Bronchial epithelial cell (primary cell): ENCODE results near the gene FOXD1. TPM values are rescaled to one million over a fixed set of nuclear protein-coding genes. Genes with fewer than 3 reads are reported as not detected.
"Not testable (repeated sequence)": the region's sequence is repeated elsewhere in the genome, so short reads cannot be mapped to it uniquely, and the experiment has no call there.

ENCODE experiments used
- DNase-seq: peaks from one replicate; pipeline ENCODE4 v3.0.0-alpha.2; 2010; ENCODE audit warnings: low read depth
- FAIRE-seq: peaks from 2 replicates; lab custom pipeline; 2011; peaks lifted over from hg19 to GRCh38; lab: Jason Lieb, UNC
- H3K27me3 ChIP-seq: 2 replicates; pipeline ENCODE4 v1.5.1; 2011; ENCODE audit warnings: low read length; ENCODE audit not compliant: control insufficient read depth, insufficient read depth
- H3K36me3 ChIP-seq: 2 replicates; pipeline ENCODE4 v1.5.1; 2011; ENCODE audit warnings: low read length; ENCODE audit not compliant: control insufficient read depth, insufficient read depth
- H3K4me3 ChIP-seq: 2 replicates; pipeline ENCODE4 v1.5.1; 2011; ENCODE audit warnings: mild to moderate bottlenecking, low read depth, low read length, control low read depth
- total RNA-seq: library from RNA; depleted of rRNA; stranded (reverse); fragments of >200 nt; gene quantifications from 2 replicates; pipeline ENCODE4 v1.2.1, GENCODE V29; 2014
- TF ChIP-seq, protein P1 (sequence below): IDR thresholded peaks from 2 replicates; pipeline ENCODE4 v1.5.1; 2011; ENCODE audit warnings: mild to moderate bottlenecking, moderate library complexity, low read length, control low read depth, inconsistent platforms; ENCODE audit not compliant: insufficient read depth, severe bottlenecking

FOXD1 gene
- total RNA-seq, 1 donor from 2014 or later, result 3.4 TPM

DNA sequence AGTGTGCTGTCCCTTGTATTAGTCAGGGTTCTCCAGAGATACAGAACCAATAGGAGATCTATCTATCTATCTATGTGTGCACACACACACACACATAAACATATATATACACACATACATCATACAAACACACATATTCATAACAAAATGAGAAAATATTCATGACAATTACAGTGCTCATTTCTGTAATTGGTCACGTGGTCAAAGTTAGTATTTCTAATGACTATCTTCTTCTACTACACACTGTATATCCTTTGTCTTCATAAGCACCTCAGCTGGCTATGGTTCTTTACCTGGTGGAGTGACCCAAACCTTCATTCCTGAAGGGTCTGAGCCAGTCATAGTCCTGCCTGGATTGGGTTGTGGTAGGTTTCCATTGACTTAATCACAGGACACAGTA, 31.9 kb upstream of the FOXD1 start:
- FAIRE-seq, result no peak
- TF ChIP-seq, protein P1, sequence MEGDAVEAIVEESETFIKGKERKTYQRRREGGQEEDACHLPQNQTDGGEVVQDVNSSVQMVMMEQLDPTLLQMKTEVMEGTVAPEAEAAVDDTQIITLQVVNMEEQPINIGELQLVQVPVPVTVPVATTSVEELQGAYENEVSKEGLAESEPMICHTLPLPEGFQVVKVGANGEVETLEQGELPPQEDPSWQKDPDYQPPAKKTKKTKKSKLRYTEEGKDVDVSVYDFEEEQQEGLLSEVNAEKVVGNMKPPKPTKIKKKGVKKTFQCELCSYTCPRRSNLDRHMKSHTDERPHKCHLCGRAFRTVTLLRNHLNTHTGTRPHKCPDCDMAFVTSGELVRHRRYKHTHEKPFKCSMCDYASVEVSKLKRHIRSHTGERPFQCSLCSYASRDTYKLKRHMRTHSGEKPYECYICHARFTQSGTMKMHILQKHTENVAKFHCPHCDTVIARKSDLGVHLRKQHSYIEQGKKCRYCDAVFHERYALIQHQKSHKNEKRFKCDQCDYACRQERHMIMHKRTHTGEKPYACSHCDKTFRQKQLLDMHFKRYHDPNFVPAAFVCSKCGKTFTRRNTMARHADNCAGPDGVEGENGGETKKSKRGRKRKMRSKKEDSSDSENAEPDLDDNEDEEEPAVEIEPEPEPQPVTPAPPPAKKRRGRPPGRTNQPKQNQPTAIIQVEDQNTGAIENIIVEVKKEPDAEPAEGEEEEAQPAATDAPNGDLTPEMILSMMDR, result no peak
- no peak for DNase-seq

GRCh38 chr5:73472116-73472515, 23.5 kb upstream of the FOXD1 start:
- Histone ChIP-seq H3K36me3 (no peaks in the 10 kb centered on the region), H3K27me3 (no peaks in the 10 kb centered on the region), H3K4me3 (no peak overlapping the region)
- DNase-seq (no peak), FAIRE-seq (no peak)
- TF ChIP-seq, protein P1, result no peak

More for the DNA sequence above, 31.9 kb upstream of the FOXD1 start:
- Histone ChIP-seq H3K27me3 (peaks cover 5% of the 10 kb centered on the region), H3K36me3 (no peaks in the 10 kb centered on the region), H3K4me3 (no peak overlapping the region)

- TF ChIP-seq, protein P1, result no peak
- DNase-seq (no peak), FAIRE-seq (no peak)
- Histone ChIP-seq H3K27me3 (no peaks in the 10 kb centered on the region), H3K36me3 (no peaks in the 10 kb centered on the region), H3K4me3 (no peak overlapping the region)
Observed at GRCh38 chr5:73471654-73472053, 23.1 kb upstream of the FOXD1 start.

DNA sequence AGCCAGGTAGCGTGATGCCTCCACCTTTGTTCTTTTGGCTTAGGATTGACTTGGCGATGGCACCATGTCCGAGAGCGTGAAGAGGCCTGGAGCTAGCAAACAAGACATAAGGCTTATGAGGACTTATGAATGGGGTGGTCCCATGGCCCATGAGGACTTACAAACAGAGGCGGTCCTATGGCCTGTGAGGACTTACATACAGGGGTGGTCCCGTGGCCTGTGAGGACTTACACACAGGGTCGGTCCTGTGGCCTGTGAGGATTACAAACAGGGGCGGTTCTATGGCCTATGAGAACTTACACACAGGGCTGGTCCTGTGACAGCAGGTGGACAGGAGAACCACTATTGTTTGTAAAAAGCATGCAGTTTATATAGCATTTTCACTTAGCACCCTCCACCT, 21.3 kb upstream of the FOXD1 start:
- DNase-seq (no peak), FAIRE-seq (no peak)
- TF ChIP-seq, protein P1, result no peak
- Histone ChIP-seq H3K27me3 (no peaks in the 10 kb centered on the region), H3K36me3 (no peaks in the 10 kb centered on the region), H3K4me3 (no peak overlapping the region)

DNA sequence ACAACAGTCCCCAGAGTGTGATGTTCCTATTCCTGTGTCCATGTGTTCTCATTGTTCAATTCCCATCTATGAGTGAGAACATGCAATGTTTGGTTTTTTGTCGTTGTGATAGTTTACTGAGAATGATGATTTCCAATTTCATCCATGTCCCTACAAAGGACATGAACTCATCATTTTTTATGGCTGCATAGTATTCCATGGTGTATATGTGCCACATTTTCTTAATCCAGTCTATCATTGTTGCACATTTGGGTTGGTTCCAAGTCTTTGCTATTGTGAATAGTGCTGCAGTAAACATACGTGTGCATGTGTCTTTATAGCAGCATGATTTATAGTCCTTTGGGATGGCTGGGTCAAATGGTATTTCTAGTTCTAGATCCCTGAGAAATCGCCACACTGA, 20.1 kb upstream of the FOXD1 start:
- DNase-seq, H3K27me3 ChIP-seq, H3K36me3 ChIP-seq, H3K4me3 ChIP-seq, FAIRE-seq: not testable (repeated sequence)

- FAIRE-seq (no peak), DNase-seq (no peak)
- Histone ChIP-seq H3K27me3 (no peaks in the 10 kb centered on the region), H3K4me3 (no peak overlapping the region), H3K36me3 (no peaks in the 10 kb centered on the region)
- TF ChIP-seq, protein P1, result no peak
Observed at GRCh38 chr5:73464016-73464745, 15.6 kb upstream of the FOXD1 start.
